IMR-90 (cell line): ENCODE measurements around the gene NT5DC3. TPM values are rescaled to one million over a fixed set of nuclear protein-coding genes. Genes with fewer than 3 reads are reported as not detected.
"Not testable (repeated sequence)": the region's sequence is repeated elsewhere in the genome, so short reads cannot be mapped to it uniquely, and the experiment has no call there.

Experiments used
- ATAC-seq: fragments of 200-7000 bp; cut with Tn5 transposase; 2 replicates; pipeline ENCODE4 v1.9.1; 2020; ENCODE audit warnings: low read depth, mild to moderate bottlenecking, moderate library complexity
- BruUV-seq: library from RNA; stranded (reverse); fragments of 400-500 nt; replicated peaks from 2 replicates; lab custom pipeline; 2021; lab: Mats Ljungman, UMichigan
- CTCF ChIA-PET: fragments of 300-600 bp; formaldehyde crosslinking; extraction: SDS; loops from one replicate; lab custom pipeline; 2021; ENCODE audit warnings: antibody characterized with exemption; lab: Yijun Ruan, JAX
- POLR2A ChIA-PET: fragments of 300-600 bp; sonication (Branson Sonifier 250); formaldehyde crosslinking; loops from one replicate; lab custom pipeline; 2022; ENCODE audit warnings: antibody characterized with exemption; ENCODE audit not compliant: unreplicated experiment; lab: Charles Lee
- DNase-seq: peaks from one replicate; pipeline ENCODE4 v3.0.0; 2013
- H2AFZ ChIP-seq: replicated peaks from 2 replicates; pipeline ENCODE3; 2013; ENCODE audit warnings: low read length, mild to moderate bottlenecking; ENCODE audit not compliant: poor library complexity
- H2AK5ac ChIP-seq: 2 replicates; pipeline ENCODE4 v1.6.1; 2013; ENCODE audit warnings: low read depth, low read length, inconsistent platforms
- H2AK9ac ChIP-seq: replicated peaks from 2 replicates; pipeline ENCODE3; 2013; ENCODE audit warnings: mild to moderate bottlenecking, low read depth, low read length, moderate library complexity; ENCODE audit not compliant: poor library complexity
- H2BK120ac ChIP-seq: 2 replicates; pipeline ENCODE4 v1.6.1; 2013; ENCODE audit warnings: low read depth, low read length, inconsistent platforms
- H2BK15ac ChIP-seq: 3 replicates; pipeline ENCODE4 v1.6.1; 2013; ENCODE audit warnings: low read depth, low read length, inconsistent platforms
- H2BK20ac ChIP-seq: 2 replicates; pipeline ENCODE4 v1.6.1; 2013; ENCODE audit warnings: low read depth, mild to moderate bottlenecking, inconsistent platforms, low read length, moderate library complexity
- H2BK5ac ChIP-seq: 2 replicates; pipeline ENCODE4 v1.6.1; 2013; ENCODE audit warnings: mild to moderate bottlenecking, low read depth, low read length, inconsistent platforms; ENCODE audit not compliant: poor library complexity, severe bottlenecking
- H3K14ac ChIP-seq: replicated peaks from 2 replicates; pipeline ENCODE4 v1.6.1; 2013; ENCODE audit warnings: low read depth, low read length, inconsistent platforms
- H3K18ac ChIP-seq: 2 replicates; pipeline ENCODE4 v1.6.1; 2013; ENCODE audit warnings: low read depth, low read length, control low read depth
- H3K23ac ChIP-seq: 2 replicates; pipeline ENCODE4 v1.6.1; 2013; ENCODE audit warnings: low read depth, low read length, inconsistent platforms
- H3K27ac ChIP-seq: 2 replicates; pipeline ENCODE4 v1.5.1; 2013; ENCODE audit warnings: mild to moderate bottlenecking, control low read depth, low read length; ENCODE audit not compliant: insufficient read depth
- H3K27me3 ChIP-seq: 2 replicates; pipeline ENCODE4 v1.6.1; 2013; ENCODE audit warnings: low read length; ENCODE audit not compliant: control insufficient read depth, insufficient read depth
- H3K36me3 ChIP-seq: 2 replicates; pipeline ENCODE4 v1.6.1; 2013; ENCODE audit warnings: low read length, mixed read lengths; ENCODE audit not compliant: control insufficient read depth, insufficient read depth
- H3K4ac ChIP-seq: 2 replicates; pipeline ENCODE4 v1.6.1; 2013; ENCODE audit warnings: low read depth, low read length, inconsistent platforms
- H3K4me1 ChIP-seq: 2 replicates; pipeline ENCODE4 v1.6.1; 2013; ENCODE audit warnings: low read length, mixed read lengths; ENCODE audit not compliant: control insufficient read depth, insufficient read depth
- H3K4me2 ChIP-seq: 2 replicates; pipeline ENCODE4 v1.6.1; 2013; ENCODE audit warnings: low read depth, mild to moderate bottlenecking, control low read depth, low read length, moderate library complexity
- H3K4me3 ChIP-seq: 2 replicates; pipeline ENCODE4 v1.5.1; 2013; ENCODE audit warnings: low read depth, mild to moderate bottlenecking, control low read depth, low read length, moderate library complexity; ENCODE audit not compliant: insufficient read depth
- H3K56ac ChIP-seq: 2 replicates; pipeline ENCODE4 v1.6.1; 2013; ENCODE audit warnings: low read length, inconsistent platforms; ENCODE audit not compliant: insufficient read depth; ENCODE audit errors: extremely low read depth
- H3K79me1 ChIP-seq, 2 experiments: 2 replicates each; pipeline ENCODE4 v1.6.1; 2013; ENCODE audit warnings: low read length in 2 of 2, inconsistent platforms in 1 of 2, low read depth in 1 of 2
- H3K9ac ChIP-seq: 2 replicates; pipeline ENCODE4 v1.6.1; 2013; ENCODE audit warnings: low read depth, low read length, control low read depth
- H3K9me1 ChIP-seq: 2 replicates; pipeline ENCODE4 v1.6.1; 2013; ENCODE audit warnings: low read length, inconsistent platforms; ENCODE audit not compliant: insufficient read depth
- H3K9me3 ChIP-seq: 2 replicates; pipeline ENCODE4 v1.6.1; 2013; ENCODE audit warnings: low read length; ENCODE audit not compliant: control insufficient read depth, insufficient read depth
- H4K20me1 ChIP-seq: 2 replicates; pipeline ENCODE4 v1.6.1; 2013; ENCODE audit warnings: low read length, inconsistent platforms; ENCODE audit not compliant: insufficient read depth
- H4K5ac ChIP-seq: 2 replicates; pipeline ENCODE4 v1.6.1; 2013; ENCODE audit warnings: mild to moderate bottlenecking, low read depth, low read length, control low read depth
- H4K8ac ChIP-seq, 2 experiments: 2 replicates each; pipeline ENCODE4 v1.6.1; 2013; ENCODE audit warnings: low read depth in 2 of 2, low read length in 2 of 2, control low read depth in 1 of 2, inconsistent platforms in 1 of 2
- H4K91ac ChIP-seq: 2 replicates; pipeline ENCODE4 v1.6.1; 2013; ENCODE audit warnings: low read depth, low read length, inconsistent platforms; ENCODE audit not compliant: insufficient read depth
- WGBS, 2 experiments: methylation state at CpG; one replicate each; pipeline versions ENCODE4 v1.1.5 to v1.1.7; 2013; ENCODE audit warnings: missing lambda C conversion rate in 2 of 2; ENCODE audit not compliant: insufficient read length in 1 of 2; ENCODE audit errors: extremely low coverage in 2 of 2; 5-methylcytosine and 5-hydroxymethylcytosine counted together
- dilution Hi-C: fragments of 300-500 bp; cut with HindIII; formaldehyde crosslinking; loops from one replicate; pipeline ENCODE4 v1.14.3; 2018; ENCODE audit warnings: low sequenced_read_pairs; ENCODE audit not compliant: unreplicated experiment
- in situ Hi-C: fragments of 300-500 bp; cut with MboI; formaldehyde crosslinking; loops from 3 replicates; pipeline ENCODE4 v1.14.3; 2019; ENCODE audit warnings: low sequenced_read_pairs, inconsistent platforms, mixed read lengths
- intact Hi-C: fragments of 100-400 bp; cut with micrococcal nuclease; formaldehyde crosslinking; loops from 2 replicates; pipeline ENCODE4 v1.10.0; 2022
- polyA plus RNA-seq, 3 experiments: library from polyadenylated mRNA; depleted of rRNA; stranded (reverse); fragments of >200 nt; gene quantifications; 2 replicates each; pipeline ENCODE4 v1.2.3, GENCODE V29; 2012; ENCODE audit warnings: low replicate concordance in 1 of 3
- total RNA-seq: library from RNA; depleted of rRNA; stranded (reverse); fragments of >200 nt; gene quantifications from 2 replicates; pipeline ENCODE4 v1.2.3, GENCODE V29; 2012

Gene NT5DC3
- total and polyA plus RNA-seq, 2 of the 4 experiments (the other 2 are of a cell fraction), result 7.3 to 17.6 TPM

DNA sequence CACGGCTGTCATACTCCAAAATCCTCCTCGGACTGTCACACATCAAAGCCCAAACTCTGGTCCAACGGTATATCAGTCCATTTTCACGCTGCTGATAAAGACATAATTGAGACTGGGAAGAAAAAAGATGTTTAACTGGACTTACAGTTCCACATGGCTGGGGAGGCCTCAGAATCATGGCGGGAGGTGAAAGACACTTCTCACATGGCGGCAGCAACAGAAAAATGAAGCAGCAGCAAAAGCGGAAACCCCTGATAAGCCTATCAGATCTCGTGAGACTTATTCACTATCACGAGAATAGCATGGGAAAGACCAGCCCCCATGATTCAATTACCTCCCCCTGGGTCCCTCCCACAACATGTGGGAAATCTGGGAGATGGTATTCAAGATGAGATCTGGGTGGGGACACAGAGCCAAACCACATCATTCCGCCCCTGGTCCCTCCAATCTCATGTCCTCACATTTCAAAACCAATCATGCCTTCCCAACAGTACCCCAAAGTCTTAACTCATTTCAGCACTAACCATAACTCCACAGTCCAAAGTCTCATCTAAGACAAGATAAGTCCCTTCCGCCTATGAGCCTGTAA lies 5.2 kb downstream of the NT5DC3 start:
- H3K9me3 ChIP-seq, H3K36me3 ChIP-seq, H3K27me3 ChIP-seq, H3K27ac ChIP-seq, H3K9ac ChIP-seq, DNase-seq, H2AK9ac ChIP-seq, H3K18ac ChIP-seq, H2BK20ac ChIP-seq, H4K8ac ChIP-seq, H4K91ac ChIP-seq, H3K14ac ChIP-seq, H3K4me2 ChIP-seq, H4K5ac ChIP-seq, H3K4ac ChIP-seq, BruUV-seq, H2AFZ ChIP-seq, H3K23ac ChIP-seq, H3K4me3 ChIP-seq, dilution Hi-C loops, H2BK15ac ChIP-seq, H2BK120ac ChIP-seq, ATAC-seq, H3K56ac ChIP-seq, intact Hi-C loops, H2AK5ac ChIP-seq, H2BK5ac ChIP-seq, in situ Hi-C loops, CTCF ChIA-PET: not testable (repeated sequence)
- POLR2A ChIA-PET, result interaction anchor here (0.7 kb wide), 1 partner anchor 1956 kb away, joined by 5 read pairs; no protein-coding TSS in a partner anchor
- peaks cover 36 to 59% of the 10 kb centered on the region in 2 experiments for H3K79me1 ChIP-seq
- H3K4me1 ChIP-seq, result peaks cover 14% of the 10 kb centered on the region
- H4K20me1 ChIP-seq, result peaks cover 19% of the 10 kb centered on the region
- H3K9me1 ChIP-seq, result peaks cover 11% of the 10 kb centered on the region
- WGBS, 2 experiments, result 100% methylated on average over 2 of the region's 11 CpGs; no CpG with 5 or more reads in 1 of the 2 experiments
